ENCODE data around the gene CPA1. TPM values are rescaled to one million over a fixed set of nuclear protein-coding genes. Genes with fewer than 3 reads are reported as not detected.

CPA1 gene
- total RNA-seq, 4 donors from 2014 or later, result not detected

- no peaks in the 10 kb centered on the region for H3K36me3 ChIP-seq
- no peak for DNase-seq (ENCODE audit: extremely low spot score)
- intact Hi-C loops (cut with DNase I), result loop anchor here (10.0 kb wide), 1 partner anchor 85 kb away; no protein-coding TSS in a partner anchor
- 65% methylated on average over 16 of the region's 16 CpGs for WGBS
- no peak overlapping the region for H3K4me3 ChIP-seq
- no peaks in the 10 kb centered on the region for H3K27me3 ChIP-seq
- no peaks in the 10 kb centered on the region for H3K9me3 ChIP-seq
- H3K27ac ChIP-seq (replicated peaks in 1 of 4), result peak overlapping the region; percentile 10 to 56 (median 41)
- no peak for TF ChIP-seq EP300 (IDR thresholded peaks at IDR 0.05)
- no peak for TF ChIP-seq POLR2A (IDR thresholded peaks at IDR 0.05; ENCODE audit: low read depth)
- TF ChIP-seq CTCF (IDR thresholded peaks at IDR 0.05), result no peak
- no peak for TF ChIP-seq POLR2AphosphoS5 (IDR thresholded peaks at IDR 0.05)
- H3K4me1 ChIP-seq, result peaks cover 3 to 28% (median 24%) of the 10 kb centered on the region in 4 donors
These were observed 30.1 kb upstream of the CPA1 start for GRCh38 chr7:130349911-130350782.

GRCh38 chr7:130350945-130351790, 29.1 kb upstream of the CPA1 start:
- TF ChIP-seq CTCF (IDR thresholded peaks at IDR 0.05) (no peak), POLR2AphosphoS5 (IDR thresholded peaks at IDR 0.05) (no peak), EP300 (IDR thresholded peaks at IDR 0.05) (no peak), POLR2A (IDR thresholded peaks at IDR 0.05; ENCODE audit: low read depth) (no peak)
- Histone ChIP-seq H3K27ac (replicated peaks in 1 of 4) (peak overlapping the region; percentile 25 to 62 (median 53)), H3K27me3 (no peaks in the 10 kb centered on the region), H3K9me3 (no peaks in the 10 kb centered on the region), H3K4me1 (peaks cover 3 to 35% (median 30%) of the 10 kb centered on the region in 4 donors), H3K4me3 (no peak overlapping the region), H3K36me3 (no peaks in the 10 kb centered on the region)
- intact Hi-C loops (cut with DNase I), result loop anchor here (10.0 kb wide), 1 partner anchor 84 kb away; no protein-coding TSS in a partner anchor
- WGBS, result 66% methylated on average over 20 of the region's 20 CpGs
- DNase-seq (ENCODE audit: extremely low spot score), result no peak

- TF ChIP-seq POLR2A (IDR thresholded peaks at IDR 0.05; ENCODE audit: low read depth) (no peak), CTCF (IDR thresholded peaks at IDR 0.05) (no peak), POLR2AphosphoS5 (IDR thresholded peaks at IDR 0.05) (no peak), EP300 (IDR thresholded peaks at IDR 0.05) (no peak)
- Histone ChIP-seq H3K4me3 (no peak overlapping the region), H3K36me3 (no peaks in the 10 kb centered on the region), H3K4me1 (peaks cover 8 to 41% (median 36%) of the 10 kb centered on the region in 4 donors), H3K9me3 (no peaks in the 10 kb centered on the region), H3K27me3 (no peaks in the 10 kb centered on the region), H3K27ac (replicated peaks in 1 of 4) (peak overlapping the region; percentile 25 to 62 (median 53))
- no peak for DNase-seq (ENCODE audit: extremely low spot score)
- 81% methylated on average over 6 of the region's 6 CpGs for WGBS
- intact Hi-C loops (cut with DNase I), result loop anchor here (10.0 kb wide), 1 partner anchor 83 kb away; no protein-coding TSS in a partner anchor
These were observed 28.6 kb upstream of the CPA1 start for GRCh38 chr7:130351791-130352090.

GRCh38 chr7:130352194-130353074, 27.9 kb upstream of the CPA1 start:
- intact Hi-C loops (cut with DNase I), result loop anchor here (10.0 kb wide), 1 partner anchor 82 kb away; no protein-coding TSS in a partner anchor
- TF ChIP-seq POLR2AphosphoS5 (IDR thresholded peaks at IDR 0.05) (no peak), EP300 (IDR thresholded peaks at IDR 0.05) (no peak), CTCF (IDR thresholded peaks at IDR 0.05) (no peak), POLR2A (IDR thresholded peaks at IDR 0.05; ENCODE audit: low read depth) (no peak)
- no peak for DNase-seq (ENCODE audit: extremely low spot score)
- WGBS, result 78% methylated on average over 20 of the region's 20 CpGs
- Histone ChIP-seq H3K27me3 (no peaks in the 10 kb centered on the region), H3K27ac (replicated peaks in 1 of 4) (peak overlapping the region; percentile 25 to 62 (median 53)), H3K4me3 (no peak overlapping the region), H3K9me3 (no peaks in the 10 kb centered on the region), H3K36me3 (no peaks in the 10 kb centered on the region), H3K4me1 (peaks cover 11 to 48% (median 41%) of the 10 kb centered on the region in 4 donors)
